ENCODE measurements around the gene MYH14. TPM values are rescaled to one million over a fixed set of nuclear protein-coding genes. Genes with fewer than 3 reads are reported as not detected.
A peak's percentile ranks its signal among the peaks of the same experiment; 100 is the strongest.

Gene MYH14
- total RNA-seq, 1 donor from 2014 or later = 1.6 TPM

- H3K4me2 ChIP-seq = no peak overlapping the region
- TF ChIP-seq EZH2 (IDR thresholded peaks at IDR 0.05) = no peak
- no peak for TF ChIP-seq CTCF (IDR thresholded peaks at IDR 0.05)
- TF ChIP-seq EZH2phosphoT487 (IDR thresholded peaks at IDR 0.05) = no peak
- no peak overlapping the region for H3K27ac ChIP-seq
- no peak overlapping the region for H2AFZ ChIP-seq (replicated peaks)
- no peaks in the 10 kb centered on the region for H3K36me3 Mint-ChIP-seq
- H3K27me3 ChIP-seq = peaks cover 20% of the 10 kb centered on the region
- H3K4me3 ChIP-seq = no peak overlapping the region
- peaks cover 19% of the 10 kb centered on the region for H3K4me1 ChIP-seq
- no peak overlapping the region for H3K27ac Mint-ChIP-seq
- peaks cover 36% of the 10 kb centered on the region for H3K4me1 Mint-ChIP-seq
- H3K27me3 Mint-ChIP-seq (ENCODE audit: insufficient read depth, low read depth) = peaks cover 12% of the 10 kb centered on the region
- H3K79me2 ChIP-seq (ENCODE audit: low read depth) = no peaks in the 10 kb centered on the region
- no peaks in the 10 kb centered on the region for H3K36me3 ChIP-seq
- H3K4me3 Mint-ChIP-seq = no peak overlapping the region
- no peak for DNase-seq (ENCODE audit: low spot score)
- no peaks in the 10 kb centered on the region for H3K9me3 ChIP-seq (ENCODE audit: low read depth)
- H3K9ac ChIP-seq = no peak overlapping the region
- no peaks in the 10 kb centered on the region for H4K20me1 ChIP-seq (ENCODE audit: low read depth)
- peaks cover 27% of the 10 kb centered on the region for H3F3A ChIP-seq (ENCODE audit: low read depth)
- no peaks in the 10 kb centered on the region for H3K9me3 Mint-ChIP-seq
These were observed 28.4 kb downstream of the MYH14 start for GRCh38 chr19:50231821-50232220.

- no peaks in the 10 kb centered on the region for H3K36me3 Mint-ChIP-seq
- Histone ChIP-seq H3K9ac (no peak overlapping the region), H2AFZ (replicated peaks) (no peak overlapping the region), H3K4me3 (no peak overlapping the region), H3K27ac (no peak overlapping the region), H3K9me3 (ENCODE audit: low read depth) (no peaks in the 10 kb centered on the region), H3K79me2 (ENCODE audit: low read depth) (no peaks in the 10 kb centered on the region), H4K20me1 (ENCODE audit: low read depth) (no peaks in the 10 kb centered on the region), H3F3A (ENCODE audit: low read depth) (peaks cover 27% of the 10 kb centered on the region), H3K4me2 (no peak overlapping the region), H3K27me3 (peaks cover 20% of the 10 kb centered on the region), H3K4me1 (peaks cover 19% of the 10 kb centered on the region), H3K36me3 (no peaks in the 10 kb centered on the region)
- no peaks in the 10 kb centered on the region for H3K9me3 Mint-ChIP-seq
- H3K27ac Mint-ChIP-seq = no peak overlapping the region
- H3K4me1 Mint-ChIP-seq = peaks cover 39% of the 10 kb centered on the region
- no peak for DNase-seq (ENCODE audit: low spot score)
- no peak overlapping the region for H3K4me3 Mint-ChIP-seq
- H3K27me3 Mint-ChIP-seq (ENCODE audit: insufficient read depth, low read depth) = peaks cover 12% of the 10 kb centered on the region
- TF ChIP-seq EZH2 (IDR thresholded peaks at IDR 0.05) = no peak
- TF ChIP-seq CTCF (IDR thresholded peaks at IDR 0.05) = no peak
- no peak for TF ChIP-seq EZH2phosphoT487 (IDR thresholded peaks at IDR 0.05)
These were observed 29.2 kb downstream of the MYH14 start for GRCh38 chr19:50232600-50232999.

- Histone ChIP-seq H3K36me3 (no peaks in the 10 kb centered on the region), H4K20me1 (ENCODE audit: low read depth) (no peaks in the 10 kb centered on the region), H3K9me3 (ENCODE audit: low read depth) (no peaks in the 10 kb centered on the region), H3K9ac (no peak overlapping the region), H3K4me1 (peaks cover 19% of the 10 kb centered on the region), H3K4me3 (no peak overlapping the region), H3K27me3 (peaks cover 20% of the 10 kb centered on the region), H3K79me2 (ENCODE audit: low read depth) (no peaks in the 10 kb centered on the region), H3K4me2 (no peak overlapping the region), H2AFZ (replicated peaks) (no peak overlapping the region), H3F3A (ENCODE audit: low read depth) (peaks cover 27% of the 10 kb centered on the region), H3K27ac (no peak overlapping the region)
- TF ChIP-seq EZH2 (IDR thresholded peaks at IDR 0.05) = no peak
- no peak for TF ChIP-seq CTCF (IDR thresholded peaks at IDR 0.05)
- TF ChIP-seq EZH2phosphoT487 (IDR thresholded peaks at IDR 0.05) = no peak
- DNase-seq (ENCODE audit: low spot score) = no peak
- Mint-ChIP-seq H3K4me1 (peaks cover 37% of the 10 kb centered on the region), H3K36me3 (no peaks in the 10 kb centered on the region), H3K27ac (no peak overlapping the region), H3K4me3 (peak overlapping the region; percentile 18), H3K9me3 (no peaks in the 10 kb centered on the region), H3K27me3 (ENCODE audit: insufficient read depth, low read depth) (peaks cover 12% of the 10 kb centered on the region)
These were observed 30.0 kb downstream of the MYH14 start for GRCh38 chr19:50233308-50233910.

Data from neural progenitor cell (in vitro differentiated cells).